HG03442 (cell line): Measurements from ENCODE around the gene RAI14.

Experiments used
- ATAC-seq: cut with Tn5 transposase; IDR thresholded peaks from one replicate; pipeline ENCODE4 v1.9.1; 2021; ENCODE audit warnings: mild to moderate bottlenecking, moderate library complexity; ENCODE audit not compliant: unreplicated experiment

RAI14 gene

GRCh38 chr5:34656001-34656699 lies at the start of gene RAI14:
TSS of gene RAI14 (plus strand) at chr5:34656328. CDS start at chr5:34686920, 30,592 bp downstream.
- no peak for ATAC-seq

GRCh38 chr5:34608368-34608767 lies 47.8 kb upstream of the RAI14 start:
- ATAC-seq = no peak

GRCh38 chr5:34608859-34609648 lies 47.1 kb upstream of the RAI14 start:
- no peak for ATAC-seq

GRCh38 chr5:34609951-34610441 lies 46.1 kb upstream of the RAI14 start:
- no peak for ATAC-seq

GRCh38 chr5:34610546-34610945 lies 45.6 kb upstream of the RAI14 start:
- ATAC-seq = no peak

- ATAC-seq = no peak
Observed at GRCh38 chr5:34611464-34612415, 44.4 kb upstream of the RAI14 start.

GRCh38 chr5:34616651-34617050 lies 39.5 kb upstream of the RAI14 start:
- no peak for ATAC-seq

GRCh38 chr5:34618371-34619065 lies 37.6 kb upstream of the RAI14 start:
- ATAC-seq = no peak

GRCh38 chr5:34620185-34620584 lies 35.9 kb upstream of the RAI14 start:
- ATAC-seq = no peak

GRCh38 chr5:34621277-34622097 lies 34.6 kb upstream of the RAI14 start:
- no peak for ATAC-seq

GRCh38 chr5:34622098-34622400 lies 34.1 kb upstream of the RAI14 start:
- ATAC-seq = no peak

GRCh38 chr5:34624691-34625090 lies 31.4 kb upstream of the RAI14 start:
- ATAC-seq = no peak

- ATAC-seq = no peak
Observed at GRCh38 chr5:34625246-34625645, 30.9 kb upstream of the RAI14 start.

GRCh38 chr5:34626036-34626435 lies 30.1 kb upstream of the RAI14 start:
- no peak for ATAC-seq

- no peak for ATAC-seq
Observed at GRCh38 chr5:34626751-34627150, 29.4 kb upstream of the RAI14 start.

- ATAC-seq = no peak
Observed at GRCh38 chr5:34627794-34628193, 28.3 kb upstream of the RAI14 start.

- ATAC-seq = no peak
Observed at GRCh38 chr5:34628373-34628772, 27.8 kb upstream of the RAI14 start.

GRCh38 chr5:34630596-34630995 lies 25.5 kb upstream of the RAI14 start:
- ATAC-seq = no peak

GRCh38 chr5:34632807-34633422 lies 23.2 kb upstream of the RAI14 start:
- ATAC-seq = no peak
